A549 (cell line): ENCODE measurements around the gene TIMMDC1. TPM values are rescaled to one million over a fixed set of nuclear protein-coding genes. Genes with fewer than 3 reads are reported as not detected.

Experiments
- ATAC-seq, 2 experiments: fragments of 200-7000 bp in 1 of 2; fragments of >200 bp in 1 of 2; cut with Nextera tagmentation in 1 of 2; cut with Tn5 transposase in 1 of 2; 3 replicates each; pipeline versions ENCODE4 v1.8.0 to v1.9.1; 2018 to 2020; ENCODE audit warnings: mild to moderate bottlenecking in 1 of 2, moderate library complexity in 1 of 2
- CTCF ChIA-PET: fragments of 300-600 bp; sonication (Branson Sonifier 250); formaldehyde crosslinking; extraction: SDS; loops from one replicate; lab custom pipeline; 2021; ENCODE audit warnings: antibody characterized with exemption, inconsistent platforms; lab: Yijun Ruan, JAX
- POLR2A ChIA-PET: fragments of 350-600 bp; formaldehyde crosslinking; extraction: SDS; loops from one replicate; lab custom pipeline; 2021; ENCODE audit warnings: antibody characterized with exemption, inconsistent platforms; lab: Yijun Ruan, JAX
- DNase-seq, 2 experiments: peaks; one replicate each; pipeline versions ENCODE4 v3.0.0 to v3.0.0-alpha.2; 2011 to 2016; ENCODE audit warnings: low read depth in 1 of 2, low spot score in 1 of 2
- FAIRE-seq: peaks from 2 replicates; lab custom pipeline; 2011; peaks lifted over from hg19 to GRCh38; lab: Jason Lieb, UNC
- H3K27ac ChIP-seq, 2 experiments: fragments of >200 bp; sonication (Bioruptor Twin); formaldehyde crosslinking; 3 replicates each; pipeline ENCODE4 v1.5.1; 2016 to 2017
- H3K4me1 ChIP-seq: fragments of >200 bp; sonication (Bioruptor Twin); formaldehyde crosslinking; 3 replicates; pipeline ENCODE4 v1.6.1; 2016
- H3K4me2 ChIP-seq: fragments of >200 bp; sonication (Bioruptor Twin); formaldehyde crosslinking; 3 replicates; pipeline ENCODE4 v1.6.1; 2016
- H3K4me3 ChIP-seq: fragments of >200 bp; sonication (Bioruptor Twin); formaldehyde crosslinking; 3 replicates; pipeline ENCODE4 v1.5.1; 2016
- H3K9me3 ChIP-seq: fragments of >200 bp; sonication (Bioruptor Twin); formaldehyde crosslinking; 3 replicates; pipeline ENCODE4 v1.6.1; 2016
- CBX8 ChIP-seq: fragments of 200-600 bp; sonication (generic); IDR thresholded peaks from 2 replicates; pipeline ENCODE4 v1.6.1; 2016
- CEBPB ChIP-seq, 2 experiments: fragments of >200 bp in 1 of 2; sonication (Bioruptor Twin) in 1 of 2; formaldehyde crosslinking in 1 of 2; IDR thresholded peaks; 2 replicates each; pipeline ENCODE4 v1.6.1; 2012 to 2016
- CHD2 ChIP-seq: fragments of 150-350 bp; IDR thresholded peaks from 2 replicates; pipeline ENCODE4 v1.6.1; 2014; ENCODE audit warnings: low read length; ENCODE audit not compliant: partially characterized antibody
- E2F6 ChIP-seq: IDR thresholded peaks from 2 replicates; pipeline ENCODE4 v1.6.1; 2012; ENCODE audit warnings: low read depth, borderline replicate concordance
- FOSB ChIP-seq: fragments of 250-450 bp; sonication (Bioruptor Pico); IDR thresholded peaks from 2 replicates; pipeline ENCODE4 v1.5.0; 2020; ENCODE audit warnings: mild to moderate bottlenecking, moderate library complexity
- FOSL2 ChIP-seq, 2 experiments: fragments of 450-650 bp in 1 of 2; fragments of >200 bp in 1 of 2; sonication (Bioruptor Twin) in 1 of 2; formaldehyde crosslinking; IDR thresholded peaks; 2 replicates each; pipeline versions ENCODE4 v1.5.0 to v1.6.1; 2016 to 2020; ENCODE audit warnings: mild to moderate bottlenecking in 1 of 2, moderate library complexity in 1 of 2
- FOXS1 ChIP-seq: fragments of 250-450 bp; sonication (Bioruptor Pico); IDR thresholded peaks from 2 replicates; pipeline ENCODE4 v1.5.0; 2020; ENCODE audit warnings: mild to moderate bottlenecking, moderate library complexity
- HDAC2 ChIP-seq: fragments of 200-600 bp; sonication (generic); IDR thresholded peaks from 2 replicates; pipeline ENCODE4 v1.6.1; 2016
- HEYL ChIP-seq: fragments of 250-450 bp; sonication (Bioruptor Pico); IDR thresholded peaks from 2 replicates; pipeline ENCODE4 v1.8.0; 2021; ENCODE audit warnings: mild to moderate bottlenecking, moderate library complexity
- HMGXB4 ChIP-seq: fragments of 250-450 bp; sonication (Bioruptor Pico); IDR thresholded peaks from 2 replicates; pipeline ENCODE4 v1.5.0; 2021; ENCODE audit warnings: mild to moderate bottlenecking, moderate library complexity, borderline replicate concordance
- HOXA7 ChIP-seq: fragments of 250-450 bp; sonication (Bioruptor Pico); IDR thresholded peaks from 2 replicates; pipeline ENCODE4 v1.5.0; 2020; ENCODE audit warnings: mild to moderate bottlenecking, moderate library complexity
- HOXB13 ChIP-seq: fragments of 250-450 bp; sonication (Bioruptor Pico); IDR thresholded peaks from 2 replicates; pipeline ENCODE4 v1.5.0; 2020; ENCODE audit warnings: low read depth, mild to moderate bottlenecking, moderate library complexity
- HOXB5 ChIP-seq: fragments of 250-450 bp; sonication (Bioruptor Pico); IDR thresholded peaks from 2 replicates; pipeline ENCODE4 v1.5.0; 2020; ENCODE audit warnings: mild to moderate bottlenecking, moderate library complexity
- JUN ChIP-seq, 2 experiments: fragments of >200 bp; sonication (Bioruptor Twin); formaldehyde crosslinking; IDR thresholded peaks; 2 replicates in 1 of 2; 3 replicates in 1 of 2; pipeline ENCODE4 v1.6.1; 2016 to 2017
- KDM1A ChIP-seq: fragments of 200-600 bp; sonication (generic); IDR thresholded peaks from 2 replicates; pipeline ENCODE4 v1.6.1; 2016; ENCODE audit warnings: low read depth, mild to moderate bottlenecking
- MYC ChIP-seq: IDR thresholded peaks from 2 replicates; pipeline ENCODE4 v1.6.1; 2012; ENCODE audit warnings: mild to moderate bottlenecking, inconsistent platforms, low read length, improper control_type of control experiment, borderline replicate concordance
- NFE2L2 ChIP-seq: fragments of 150-350 bp; conservative IDR thresholded peaks from 2 replicates; pipeline ENCODE4 v1.6.1; 2014; ENCODE audit warnings: low read length
- RCOR1 ChIP-seq: fragments of 150-350 bp; IDR thresholded peaks from 2 replicates; pipeline ENCODE4 v1.6.1; 2014; ENCODE audit warnings: antibody characterized with exemption, low read length, low read depth
- REST ChIP-seq: fragments of 200-600 bp; sonication (generic); IDR thresholded peaks from 2 replicates; pipeline ENCODE4 v1.6.1; 2016; ENCODE audit warnings: antibody characterized with exemption, mild to moderate bottlenecking, moderate library complexity
- RFX5 ChIP-seq: fragments of 450-650 bp; IDR thresholded peaks from 2 replicates; pipeline ENCODE4 v1.7.1; 2014; ENCODE audit warnings: antibody characterized with exemption, mild to moderate bottlenecking, moderate library complexity
- RNF2 ChIP-seq: fragments of 200-600 bp; sonication (generic); IDR thresholded peaks from 2 replicates; pipeline ENCODE4 v1.6.1; 2016; ENCODE audit warnings: low read depth, mild to moderate bottlenecking, antibody characterized with exemption, moderate library complexity, borderline replicate concordance
- SMC3 ChIP-seq: fragments of >200 bp; sonication (Bioruptor Twin); formaldehyde crosslinking; IDR thresholded peaks from 3 replicates; pipeline ENCODE4 v1.6.1; 2018; ENCODE audit warnings: inconsistent platforms
- SREBF2 ChIP-seq: fragments of 450-650 bp; IDR thresholded peaks from 2 replicates; pipeline ENCODE4 v1.6.1; 2014; ENCODE audit warnings: mild to moderate bottlenecking, moderate library complexity
- USF2 ChIP-seq: fragments of 450-650 bp; IDR thresholded peaks from 2 replicates; pipeline ENCODE4 v1.6.1; 2014; ENCODE audit warnings: antibody characterized with exemption
- ZSCAN20 ChIP-seq: fragments of 250-450 bp; sonication (Bioruptor Pico); IDR thresholded peaks from 2 replicates; pipeline ENCODE4 v1.8.0; 2022; ENCODE audit warnings: mild to moderate bottlenecking, moderate library complexity
- WGBS: methylation state at CpG from one replicate; pipeline ENCODE4 v1.1.6; 2017; ENCODE audit errors: missing lambda C conversion rate; 5-methylcytosine and 5-hydroxymethylcytosine counted together
- polyA plus RNA-seq, 4 experiments: library from polyadenylated mRNA; depleted of rRNA in 3 of 4; stranded (reverse); fragments of >200 nt; fragmentation: RNase III in 1 of 4; extraction: RNeasy Plus Mini Kit Qiagen cat#74134 plus additional on column Dnase treatment in 1 of 4; gene quantifications; 2 replicates in 3 of 4; 3 replicates in 1 of 4; pipeline ENCODE4 v1.2.3, GENCODE V29; 2011 to 2017
- TF ChIP-seq, protein P1 (sequence below): fragments of >200 bp; sonication (Bioruptor Twin); formaldehyde crosslinking; IDR thresholded peaks from 3 replicates; pipeline ENCODE4 v1.6.1; 2016

TIMMDC1 gene
- polyA plus RNA-seq, 2 of the 4 experiments (the other 2 are of a cell fraction): 90.1 to 135 TPM

- WGBS: 69% methylated on average over 2 of the region's 2 CpGs
- ATAC-seq: no peak
- H3K27ac ChIP-seq: no peak overlapping the region
- no peaks in the 10 kb centered on the region for H3K9me3 ChIP-seq
- peaks cover 9% of the 10 kb centered on the region for H3K4me1 ChIP-seq
- H3K4me3 ChIP-seq: no peak overlapping the region
- ChIA-PET POLR2A (interaction anchor here (0.6 to 1.4 kb wide), 2 partner anchors 31 to 254 kb away, joined by 3 to 6 read pairs; partner anchors contain the start of gene TMEM39A), CTCF (interaction anchor here (0.6 to 1.0 kb wide), 4 partner anchors 10 to 217 kb away, joined by 3 read pairs; no protein-coding TSS in a partner anchor)
- H3K4me2 ChIP-seq: no peak overlapping the region
- peak in 1 of 2 experiments; percentile 20 for DNase-seq
- no peak for FAIRE-seq
- TF ChIP-seq NFE2L2 (no peak), FOXS1 (no peak), USF2 (no peak), HEYL (CRISPR knock-in tag) (no peak), KDM1A (no peak), HOXB13 (no peak), HDAC2 (no peak)
- TF ChIP-seq, all 56 proteins: peak for 0
Measured at GRCh38 chr3:119494597-119494996, 3.8 kb upstream of the TIMMDC1 start.

DNA sequence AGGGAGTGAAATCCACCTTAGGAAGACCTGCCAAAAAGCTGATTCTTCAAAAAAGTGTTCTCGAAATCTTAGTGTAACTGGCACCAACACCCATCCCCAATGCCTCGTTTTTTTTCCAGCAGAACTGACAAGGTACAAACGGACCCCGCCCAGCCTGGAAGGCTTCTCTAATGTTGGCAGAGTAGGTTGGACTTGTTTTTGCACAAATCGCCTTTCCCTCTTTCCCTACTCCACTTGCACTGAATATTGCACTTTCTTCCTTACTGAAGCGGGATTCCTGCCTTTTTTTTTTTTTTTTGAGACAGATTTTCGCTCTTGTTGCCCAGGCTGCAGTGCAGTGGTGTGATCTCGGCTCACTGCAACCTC, 544 bp upstream of the TIMMDC1 start:
- CTCF ChIA-PET: interaction anchor here (1.8 kb wide), 1 partner anchor 28 kb away, joined by 4 read pairs; no protein-coding TSS in a partner anchor
- WGBS: 1% methylated on average over 8 of the region's 8 CpGs
- Histone ChIP-seq H3K9me3 (no peaks in the 10 kb centered on the region), H3K4me2 (peak overlapping the region; percentile 89), H3K27ac (peak overlapping the region; percentile 88 to 93)
- DNase-seq (peak; percentile 19 to 22), FAIRE-seq (no peak), ATAC-seq (peak; percentile 20 to 49; a peak in 3 of 6 replicates)
- TF ChIP-seq NFE2L2 (no peak), MYC (no peak), HOXB13 (no peak), SMC3 (no peak), ZSCAN20 (CRISPR knock-in tag) (no peak)
- TF ChIP-seq, all 56 proteins: peak for 0
- H3K4me1 ChIP-seq: peaks cover 25% of the 10 kb centered on the region
- peak overlapping the region; percentile 79 for H3K4me3 ChIP-seq
- POLR2A ChIA-PET: interaction anchor here (0.6 to 2.8 kb wide), 21 partner anchors 8 to 598 kb away, joined by 3 to 50 read pairs (median 4); partner anchors contain the start of genes ARHGAP31, B4GALT4, COX17 and POGLUT1

GRCh38 chr3:119500265-119500664, 1.9 kb downstream of the TIMMDC1 start:
- Histone ChIP-seq H3K4me2 (peak overlapping the region; percentile 78), H3K4me1 (peaks cover 25% of the 10 kb centered on the region), H3K27ac (no peak overlapping the region), H3K9me3 (no peaks in the 10 kb centered on the region), H3K4me3 (no peak overlapping the region)
- DNase-seq (no peak), FAIRE-seq (no peak), ATAC-seq (no peak)
- POLR2A ChIA-PET: interaction anchor here (0.8 kb wide), 1 partner anchor 37 kb away, joined by 3 read pairs; the partner anchor contains the start of gene TMEM39A
- WGBS: 89% methylated on average over 4 of the region's 4 CpGs
- CTCF ChIA-PET: interaction anchor here (1.1 to 2.5 kb wide), 6 partner anchors 13 to 616 kb away, joined by 3 to 10 read pairs (median 4); partner anchors contain the start of gene TMEM39A
- TF ChIP-seq CHD2 (no peak), SREBF2 (no peak), HOXB13 (no peak), HMGXB4 (CRISPR knock-in tag) (no peak), RCOR1 (no peak), CEBPB (IDR thresholded peaks at IDR 0.05) (no peak), FOSB (CRISPR knock-in tag) (no peak), CBX8 (no peak), RNF2 (no peak), HOXB5 (no peak), E2F6 (no peak), FOSL2 (IDR thresholded peaks at IDR 0.05) (no peak), FOSL2 (CRISPR knock-in tag; IDR thresholded peaks at IDR 0.05) (no peak), REST (no peak), RFX5 (no peak), JUN (IDR thresholded peaks at IDR 0.05) (no peak), HOXA7 (CRISPR knock-in tag) (no peak)
- TF ChIP-seq, protein P1, sequence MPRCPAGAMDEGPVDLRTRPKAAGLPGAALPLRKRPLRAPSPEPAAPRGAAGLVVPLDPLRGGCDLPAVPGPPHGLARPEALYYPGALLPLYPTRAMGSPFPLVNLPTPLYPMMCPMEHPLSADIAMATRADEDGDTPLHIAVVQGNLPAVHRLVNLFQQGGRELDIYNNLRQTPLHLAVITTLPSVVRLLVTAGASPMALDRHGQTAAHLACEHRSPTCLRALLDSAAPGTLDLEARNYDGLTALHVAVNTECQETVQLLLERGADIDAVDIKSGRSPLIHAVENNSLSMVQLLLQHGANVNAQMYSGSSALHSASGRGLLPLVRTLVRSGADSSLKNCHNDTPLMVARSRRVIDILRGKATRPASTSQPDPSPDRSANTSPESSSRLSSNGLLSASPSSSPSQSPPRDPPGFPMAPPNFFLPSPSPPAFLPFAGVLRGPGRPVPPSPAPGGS: no peak
